Measurements from ENCODE around the gene USP20. TPM values are rescaled to one million over a fixed set of nuclear protein-coding genes. Genes with fewer than 3 reads are reported as not detected.

USP20 gene
- total RNA-seq, 1 donor = 10.5 TPM

GRCh38 chr9:129861447-129861827, 26.2 kb downstream of the USP20 start:
- Histone ChIP-seq H3K4me1 (ENCODE audit: insufficient read depth, low read length) (no peaks in the 10 kb centered on the region), H3K36me3 (ENCODE audit: insufficient read depth, low read length) (peaks cover 58% of the 10 kb centered on the region), H3K79me2 (ENCODE audit: insufficient read depth, low read length) (no peaks in the 10 kb centered on the region), H3K27ac (ENCODE audit: low read depth, low read length) (no peak overlapping the region), H3K4me3 (ENCODE audit: insufficient read depth, low read length) (no peak overlapping the region), H3K9me3 (ENCODE audit: low read depth, low read length) (no peaks in the 10 kb centered on the region), H3K4me2 (ENCODE audit: insufficient read depth, low read length) (no peak overlapping the region), H2AFZ (ENCODE audit: low read length) (no peak overlapping the region), H3K27me3 (ENCODE audit: insufficient read depth, low read length) (no peaks in the 10 kb centered on the region), H4K20me1 (ENCODE audit: insufficient read depth, low read length) (peaks cover 3% of the 10 kb centered on the region)
- DNase-seq (ENCODE audit: insufficient read length, low spot score, missing footprints) = no peak
- no peak for TF ChIP-seq CTCF (IDR thresholded peaks at IDR 0.05; ENCODE audit: extremely low read depth, low read depth, low read length)

GRCh38 chr9:129863059-129863690, 27.9 kb downstream of the USP20 start:
- H3K27ac ChIP-seq (ENCODE audit: low read depth, low read length) = no peak overlapping the region
- H3K27me3 ChIP-seq (ENCODE audit: insufficient read depth, low read length) = no peaks in the 10 kb centered on the region
- TF ChIP-seq CTCF (IDR thresholded peaks at IDR 0.05; ENCODE audit: extremely low read depth, low read depth, low read length) = no peak
- no peak for DNase-seq (ENCODE audit: insufficient read length, low spot score, missing footprints)
- H4K20me1 ChIP-seq (ENCODE audit: insufficient read depth, low read length) = peaks cover 3% of the 10 kb centered on the region
- H3K4me2 ChIP-seq (ENCODE audit: insufficient read depth, low read length) = no peak overlapping the region
- no peak overlapping the region for H2AFZ ChIP-seq (ENCODE audit: low read length)
- no peak overlapping the region for H3K4me3 ChIP-seq (ENCODE audit: insufficient read depth, low read length)
- H3K79me2 ChIP-seq (ENCODE audit: insufficient read depth, low read length) = no peaks in the 10 kb centered on the region
- no peaks in the 10 kb centered on the region for H3K9me3 ChIP-seq (ENCODE audit: low read depth, low read length)
- no peaks in the 10 kb centered on the region for H3K4me1 ChIP-seq (ENCODE audit: insufficient read depth, low read length)
- H3K36me3 ChIP-seq (ENCODE audit: insufficient read depth, low read length) = peaks cover 50% of the 10 kb centered on the region

GRCh38 chr9:129864991-129865647, 29.9 kb downstream of the USP20 start:
- Histone ChIP-seq H3K36me3 (ENCODE audit: insufficient read depth, low read length) (peaks cover 41% of the 10 kb centered on the region), H3K79me2 (ENCODE audit: insufficient read depth, low read length) (no peaks in the 10 kb centered on the region), H3K4me2 (ENCODE audit: insufficient read depth, low read length) (no peak overlapping the region), H2AFZ (ENCODE audit: low read length) (no peak overlapping the region), H4K20me1 (ENCODE audit: insufficient read depth, low read length) (no peaks in the 10 kb centered on the region), H3K9me3 (ENCODE audit: low read depth, low read length) (no peaks in the 10 kb centered on the region), H3K4me3 (ENCODE audit: insufficient read depth, low read length) (no peak overlapping the region), H3K27ac (ENCODE audit: low read depth, low read length) (no peak overlapping the region), H3K4me1 (ENCODE audit: insufficient read depth, low read length) (no peaks in the 10 kb centered on the region), H3K27me3 (ENCODE audit: insufficient read depth, low read length) (no peaks in the 10 kb centered on the region)
- TF ChIP-seq CTCF (IDR thresholded peaks at IDR 0.05; ENCODE audit: extremely low read depth, low read depth, low read length) = no peak
- DNase-seq (ENCODE audit: insufficient read length, low spot score, missing footprints) = no peak

GRCh38 chr9:129865668-129866320, 30.5 kb downstream of the USP20 start:
- H3K9me3 ChIP-seq (ENCODE audit: low read depth, low read length) = no peaks in the 10 kb centered on the region
- H3K79me2 ChIP-seq (ENCODE audit: insufficient read depth, low read length) = no peaks in the 10 kb centered on the region
- peaks cover 41% of the 10 kb centered on the region for H3K36me3 ChIP-seq (ENCODE audit: insufficient read depth, low read length)
- no peaks in the 10 kb centered on the region for H4K20me1 ChIP-seq (ENCODE audit: insufficient read depth, low read length)
- H3K27ac ChIP-seq (ENCODE audit: low read depth, low read length) = no peak overlapping the region
- H3K4me1 ChIP-seq (ENCODE audit: insufficient read depth, low read length) = no peaks in the 10 kb centered on the region
- no peaks in the 10 kb centered on the region for H3K27me3 ChIP-seq (ENCODE audit: insufficient read depth, low read length)
- TF ChIP-seq CTCF (IDR thresholded peaks at IDR 0.05; ENCODE audit: extremely low read depth, low read depth, low read length) = no peak
- no peak overlapping the region for H2AFZ ChIP-seq (ENCODE audit: low read length)
- DNase-seq (ENCODE audit: insufficient read length, low spot score, missing footprints) = no peak
- H3K4me3 ChIP-seq (ENCODE audit: insufficient read depth, low read length) = no peak overlapping the region
- H3K4me2 ChIP-seq (ENCODE audit: insufficient read depth, low read length) = no peak overlapping the region
